ENCODE measurements around the gene ULK3.

ULK3 gene

GRCh38 chr15:74868059-74868458 lies 25.1 kb upstream of the ULK3 start:
- DNase-seq (ENCODE audit: low read depth, low spot score) = no peak

- DNase-seq (ENCODE audit: low read depth, low spot score) = no peak
These were observed 24.6 kb upstream of the ULK3 start for GRCh38 chr15:74867466-74868038.

DNA sequence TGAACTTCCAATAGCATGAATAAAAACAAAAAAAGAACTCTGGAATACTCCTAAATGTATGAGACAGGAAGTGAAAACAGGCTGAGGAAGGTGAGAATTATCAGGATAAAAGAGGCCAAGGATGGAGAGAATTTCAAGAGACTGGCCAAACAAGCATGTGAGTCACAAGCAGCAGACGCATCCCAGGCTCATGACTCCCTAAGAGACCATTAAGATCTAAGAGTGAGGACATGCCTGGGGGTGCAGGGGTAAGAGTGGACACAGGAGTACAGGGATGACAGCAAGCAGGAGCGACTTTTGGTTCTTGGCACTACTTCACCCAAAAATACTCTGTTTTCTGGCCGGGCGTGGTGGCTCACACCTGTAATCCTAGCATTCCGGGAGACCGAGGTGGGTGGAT lies 23.1 kb upstream of the ULK3 start:
- peak; percentile 56 for DNase-seq (ENCODE audit: low read depth, low spot score)

DNA sequence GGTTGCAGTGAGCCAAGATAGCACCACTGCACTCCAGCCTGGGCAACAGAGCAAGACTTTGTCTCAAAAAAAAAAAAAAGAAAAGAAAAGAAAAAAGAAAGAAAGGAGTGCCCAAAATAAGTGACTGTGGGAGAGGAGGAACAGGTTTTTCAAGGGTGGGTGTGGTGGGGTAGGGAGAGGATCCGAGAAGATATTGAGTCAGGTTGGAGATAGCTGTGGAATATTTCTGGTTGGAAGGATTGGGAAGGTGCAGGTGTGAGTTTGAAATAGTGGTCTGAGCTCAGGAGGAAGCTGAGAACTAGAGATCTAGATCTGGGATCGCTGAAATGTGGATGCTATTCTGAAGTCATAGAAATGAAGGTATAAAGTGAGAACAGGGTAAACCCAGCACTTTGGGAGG lies 22.4 kb upstream of the ULK3 start:
- DNase-seq (ENCODE audit: low read depth, low spot score) = no peak

- no peak for DNase-seq (ENCODE audit: low read depth, low spot score)
These were observed 21.3 kb upstream of the ULK3 start for GRCh38 chr15:74864296-74864695.

- peak; percentile 50 for DNase-seq (ENCODE audit: low read depth, low spot score)
These were observed 20.5 kb upstream of the ULK3 start for GRCh38 chr15:74863239-74864056.

- no peak for DNase-seq (ENCODE audit: low read depth, low spot score)
These were observed 15.4 kb upstream of the ULK3 start for GRCh38 chr15:74858369-74858740.

- DNase-seq (ENCODE audit: low read depth, low spot score) = no peak
These were observed 14.9 kb upstream of the ULK3 start for GRCh38 chr15:74857671-74858368.

DNA sequence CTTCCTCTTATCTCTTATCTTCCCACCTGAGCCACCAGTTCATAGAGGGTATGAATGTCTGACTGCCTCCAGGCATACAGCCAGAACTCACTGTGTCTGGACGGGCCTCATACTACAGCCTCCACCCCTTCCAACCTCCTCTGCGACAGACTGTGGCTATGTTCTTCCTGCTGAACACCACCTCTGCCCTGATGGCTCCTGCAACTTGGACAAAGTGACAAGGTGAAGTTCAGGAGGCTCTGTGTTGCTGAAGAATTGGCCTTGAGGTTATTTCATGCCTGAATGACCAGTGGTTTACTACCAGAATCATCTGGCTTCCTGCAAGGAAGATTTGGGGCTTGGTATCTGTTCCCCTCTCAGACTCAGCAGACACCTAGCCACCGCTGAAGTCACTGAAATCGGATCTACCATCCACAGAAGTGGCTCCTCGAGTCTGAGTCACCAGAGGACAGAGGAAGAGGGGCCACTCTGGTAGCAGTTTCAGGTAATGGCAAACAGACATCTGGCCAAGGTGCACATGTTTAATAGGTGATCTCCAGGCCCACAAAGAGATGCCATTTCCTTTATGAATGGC lies 14.2 kb upstream of the ULK3 start:
- no peak for DNase-seq (ENCODE audit: low read depth, low spot score)

- no peak for DNase-seq (ENCODE audit: low read depth, low spot score)
These were observed 13.6 kb upstream of the ULK3 start for GRCh38 chr15:74856537-74856936.

GRCh38 chr15:74855857-74856256 lies 12.9 kb upstream of the ULK3 start:
- DNase-seq (ENCODE audit: low read depth, low spot score) = no peak

DNA sequence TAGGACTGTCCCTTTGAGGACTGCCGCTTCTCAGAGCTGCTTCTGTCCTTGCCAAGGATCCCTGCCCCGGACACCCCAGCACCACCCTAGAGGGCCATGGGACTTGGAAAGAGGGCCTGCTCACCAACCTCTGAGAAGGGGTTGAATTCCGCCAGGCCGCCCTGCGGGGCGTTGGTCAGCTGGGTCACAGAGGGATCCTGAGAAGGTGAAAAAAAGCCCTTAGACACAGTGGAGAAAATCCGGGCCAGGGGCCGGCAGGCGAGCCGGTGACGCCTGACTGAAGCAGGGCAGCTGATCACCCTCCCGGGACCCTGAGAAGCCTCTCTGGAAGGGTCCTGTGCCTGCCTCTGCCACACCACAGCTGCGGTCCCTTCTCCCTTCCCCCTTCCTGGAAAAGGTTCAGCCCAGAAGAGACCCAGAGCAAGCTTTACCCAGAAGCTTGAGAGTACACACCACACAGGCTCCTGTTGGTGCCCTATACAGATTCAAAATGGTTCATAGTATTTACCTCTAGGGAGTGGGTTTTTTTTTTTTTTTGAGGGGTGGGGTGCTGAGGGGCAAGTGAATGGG lies 11.6 kb upstream of the ULK3 start:
- DNase-seq (ENCODE audit: low read depth, low spot score) = no peak

GRCh38 chr15:74851960-74852359 lies 9.0 kb upstream of the ULK3 start:
- no peak for DNase-seq (ENCODE audit: low read depth, low spot score)

DNA sequence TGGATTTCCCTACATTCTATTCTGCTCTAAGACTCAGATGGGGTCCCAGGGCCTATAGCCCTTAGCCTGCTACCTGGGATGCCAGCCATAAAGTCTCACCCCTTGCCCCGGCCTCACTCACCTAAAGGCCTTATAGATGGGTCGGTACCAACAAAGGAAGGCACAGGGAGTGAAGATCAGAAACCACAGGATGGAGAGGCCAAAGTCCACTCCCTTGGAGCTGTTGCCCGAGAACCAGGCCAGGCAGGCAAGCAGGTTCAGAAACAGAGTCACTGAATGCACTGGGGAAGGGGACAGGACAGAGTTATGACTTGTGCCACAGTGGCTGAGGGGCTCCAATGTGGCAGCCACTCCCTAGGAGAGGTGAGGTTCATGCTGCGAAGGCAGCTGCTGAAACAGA lies 7.4 kb upstream of the ULK3 start:
- no peak for DNase-seq (ENCODE audit: low read depth, low spot score)

- DNase-seq (ENCODE audit: low read depth, low spot score) = peak; percentile 22
These were observed 4.5 kb upstream of the ULK3 start for GRCh38 chr15:74847432-74847831.

GRCh38 chr15:74845581-74845980 lies 2.6 kb upstream of the ULK3 start:
- no peak for DNase-seq (ENCODE audit: low read depth, low spot score)

GRCh38 chr15:74845208-74845568 lies 2.2 kb upstream of the ULK3 start:
- DNase-seq (ENCODE audit: low read depth, low spot score) = no peak

DNA sequence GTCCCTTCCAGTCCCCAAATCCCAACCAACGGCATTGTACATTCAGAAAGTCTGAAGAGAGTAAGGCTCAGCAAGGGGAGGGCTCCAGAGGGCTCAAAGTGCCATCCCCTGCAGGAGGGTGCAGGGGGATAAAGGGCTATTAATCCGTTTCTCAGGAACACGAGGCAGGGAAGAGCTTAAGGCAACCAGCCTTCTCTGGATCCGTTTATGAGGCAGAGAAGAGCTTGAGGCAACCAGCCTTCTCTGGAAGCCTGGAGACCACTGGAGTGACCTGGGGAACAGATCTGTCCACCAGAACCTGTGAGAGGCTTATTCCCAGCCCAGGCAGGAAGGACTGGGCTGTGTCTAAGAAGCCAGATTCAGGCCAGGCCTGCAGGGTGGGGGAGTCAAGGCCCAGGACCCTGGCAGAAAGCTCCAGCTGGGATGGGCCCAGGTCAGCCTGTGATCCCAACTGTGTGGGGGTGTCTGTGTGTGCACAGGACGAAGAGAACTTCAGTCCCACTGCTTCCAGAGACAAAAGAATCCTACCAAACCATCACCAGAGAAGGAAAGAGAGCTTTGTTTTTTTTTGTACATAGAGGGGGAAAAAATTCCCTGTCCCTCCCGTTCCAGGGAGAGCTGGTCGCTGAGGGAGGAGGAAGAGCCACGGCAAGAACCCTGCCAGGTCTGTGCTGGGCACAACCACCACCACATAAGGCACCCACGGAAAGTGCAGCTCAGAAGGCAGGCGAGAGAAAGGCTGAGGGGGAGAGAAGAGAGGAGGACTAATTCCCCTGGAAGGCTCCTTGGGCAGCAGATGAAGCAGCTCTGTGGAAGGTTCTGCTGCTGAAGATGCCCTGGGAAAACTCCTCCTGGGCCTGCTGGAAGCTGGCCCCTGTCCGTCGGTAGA lies 1.6 kb upstream of the ULK3 start:
- no peak for DNase-seq (ENCODE audit: low read depth, low spot score)

GRCh38 chr15:74843891-74844299 lies 939 bp upstream of the ULK3 start:
- no peak for DNase-seq (ENCODE audit: low read depth, low spot score)

- no peak for DNase-seq (ENCODE audit: low read depth, low spot score)
These were observed 481 bp upstream of the ULK3 start for GRCh38 chr15:74843445-74843828.

DNA sequence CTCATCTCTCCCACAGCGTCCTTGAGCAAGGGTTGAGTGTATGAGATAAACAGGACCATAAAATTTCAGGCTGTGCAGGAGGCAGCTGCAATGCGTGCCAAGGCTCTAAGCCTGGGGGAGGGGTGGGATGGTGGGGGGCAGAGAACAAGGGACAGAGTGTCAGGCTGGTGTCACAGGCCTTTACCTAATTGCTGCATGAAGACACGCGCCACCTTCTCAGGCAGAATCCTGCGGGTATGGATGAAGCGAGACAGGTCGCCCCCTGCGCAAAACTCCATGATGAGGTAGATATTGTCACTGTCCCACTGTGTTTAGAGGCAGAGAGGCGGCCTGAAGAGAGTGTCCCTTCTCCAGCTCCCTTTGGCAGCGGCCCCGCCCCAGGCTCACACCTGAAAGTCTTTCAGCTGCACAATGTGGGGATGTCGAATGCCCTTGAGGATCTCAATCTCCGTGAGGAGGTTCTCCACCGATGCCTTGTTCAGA lies 1.0 kb downstream of the ULK3 start:
- DNase-seq (ENCODE audit: low read depth, low spot score) = no peak
